ENCODE results near the gene PCDHGC3.

GRCh38 chr5:141516672-141517025 lies 40.9 kb downstream of the PCDHGC3 start:
- no peak for TF ChIP-seq CTCF (IDR thresholded peaks at IDR 0.05; ENCODE audit: borderline replicate concordance, extremely low read depth, low read length, poor library complexity, severe bottlenecking)
- no peak for TF ChIP-seq EZH2 (IDR thresholded peaks at IDR 0.05; ENCODE audit: borderline replicate concordance, low read depth, low read length, severe bottlenecking)

Data from DND-41 (cell line).